GM19025 (cell line): ENCODE data around the gene TMEM207.

ENCODE experiments used
- ATAC-seq: cut with Tn5 transposase; IDR thresholded peaks from one replicate; pipeline ENCODE4 v1.9.1; 2021; ENCODE audit warnings: mild to moderate bottlenecking, low read depth, moderate library complexity; ENCODE audit not compliant: unreplicated experiment

TMEM207 gene

DNA sequence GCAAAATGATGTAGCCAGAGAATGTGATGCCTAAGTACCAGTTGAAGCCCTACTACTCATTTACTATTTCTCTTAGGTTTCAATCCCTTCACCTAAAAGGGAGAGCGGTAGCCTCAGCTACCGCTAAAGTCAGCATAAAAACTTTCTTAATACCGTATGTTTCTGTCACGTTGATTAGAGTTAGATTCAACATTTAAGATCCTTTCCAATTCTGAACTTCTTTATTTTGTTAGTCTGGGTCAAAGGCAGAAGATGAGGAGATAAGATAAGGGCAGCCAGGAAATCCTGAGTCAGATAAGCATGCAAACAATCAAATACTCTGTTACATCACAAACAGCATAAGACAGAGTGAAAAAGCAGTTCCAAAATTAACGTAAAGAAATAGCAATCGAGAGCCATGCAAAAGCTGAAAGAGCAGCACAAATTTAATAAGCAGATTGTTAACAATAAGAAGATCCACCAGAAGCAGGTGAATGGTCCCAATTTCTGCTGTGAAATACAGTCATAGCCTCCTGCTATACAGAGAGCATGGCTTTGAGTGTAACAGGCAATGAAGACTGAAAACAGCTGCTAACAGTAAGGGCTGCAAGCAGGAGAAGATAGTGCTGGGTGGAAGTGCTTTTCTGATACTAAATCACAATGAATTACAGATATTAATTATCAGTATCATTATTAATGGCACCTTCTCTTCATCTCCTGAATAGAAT, 3.0 kb downstream of the TMEM207 start:
- no peak for ATAC-seq

DNA sequence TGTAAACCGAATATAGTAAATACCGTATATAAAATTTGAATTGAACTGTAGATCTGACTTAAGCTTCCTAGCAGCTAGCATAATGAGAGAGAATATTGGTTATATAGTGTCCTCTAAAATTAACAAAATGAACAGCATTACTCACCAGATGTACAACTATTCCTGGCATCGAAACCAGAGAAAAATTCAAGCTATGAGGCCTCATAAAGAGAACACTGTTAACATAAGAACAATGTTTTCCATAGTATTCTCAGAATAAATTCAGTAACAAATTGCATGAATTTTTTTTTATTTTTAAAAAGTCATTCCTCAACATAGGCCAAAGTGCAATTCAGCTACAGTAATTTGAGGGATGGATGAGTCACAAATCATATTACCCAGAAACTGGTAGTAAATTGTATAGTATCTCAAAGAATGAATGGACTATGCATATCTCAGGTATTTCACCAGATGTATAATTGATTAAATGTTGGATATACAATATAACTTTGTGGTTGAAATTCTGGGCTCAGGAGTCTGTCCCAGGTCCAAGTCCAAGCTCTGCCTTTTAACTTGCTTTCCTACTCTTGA, 5.0 kb downstream of the TMEM207 start:
- ATAC-seq, result no peak

DNA sequence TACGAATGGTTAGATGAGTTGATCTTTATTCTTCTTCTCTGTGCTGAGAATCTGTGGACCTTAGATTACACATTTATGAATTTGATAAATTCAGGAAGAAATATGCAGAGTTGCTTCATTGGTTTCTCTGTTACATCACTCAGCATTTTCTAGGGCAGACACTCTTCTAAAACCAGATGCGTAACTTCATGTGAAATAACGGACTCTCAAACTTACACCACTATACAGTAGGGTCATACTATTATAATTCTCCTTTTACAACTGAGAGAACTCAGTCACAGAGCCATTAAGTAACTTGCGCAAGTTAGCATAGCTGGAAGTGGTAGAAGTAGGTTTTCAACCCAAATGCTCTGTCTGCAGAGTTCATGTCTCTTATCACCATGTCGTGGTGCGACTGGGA, 5.7 kb downstream of the TMEM207 start:
- no peak for ATAC-seq

DNA sequence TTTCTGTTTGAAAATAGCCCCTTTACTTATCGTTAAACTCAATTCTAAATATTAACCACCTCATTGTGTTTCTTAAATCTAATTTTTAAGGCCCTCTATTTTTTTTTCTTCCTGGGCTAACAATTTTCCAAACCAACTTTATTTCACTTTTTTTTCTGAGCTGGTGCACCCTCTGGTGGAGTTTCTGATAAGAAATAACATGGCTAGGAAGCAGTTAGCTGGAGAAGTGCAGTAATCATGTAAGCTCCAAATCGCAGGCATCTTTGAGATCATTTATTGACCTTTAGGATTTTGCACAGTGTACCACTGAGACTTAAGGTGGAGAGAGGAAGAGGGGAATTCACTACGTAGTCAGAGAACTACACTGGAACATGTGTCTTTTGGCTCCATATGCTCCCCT, 6.4 kb downstream of the TMEM207 start:
- ATAC-seq, result no peak

DNA sequence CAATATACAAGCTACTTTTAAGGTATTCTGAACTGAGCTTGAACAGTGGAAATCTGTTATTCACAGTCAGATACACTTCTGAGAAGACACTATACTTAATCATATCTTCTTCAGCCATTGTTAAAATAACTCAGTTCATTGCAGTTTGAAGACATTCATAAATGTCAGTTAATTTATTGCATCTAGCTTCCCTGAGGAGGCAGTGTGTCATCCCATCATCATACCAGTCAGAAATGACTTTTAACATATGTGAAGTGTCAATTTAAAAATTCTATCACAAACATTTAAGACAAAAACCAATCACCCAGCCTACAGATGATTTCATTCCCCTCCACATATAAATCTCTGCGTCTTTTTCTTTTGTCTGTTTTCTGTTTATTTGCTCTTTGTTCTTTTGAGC, 7.5 kb downstream of the TMEM207 start:
- no peak for ATAC-seq

DNA sequence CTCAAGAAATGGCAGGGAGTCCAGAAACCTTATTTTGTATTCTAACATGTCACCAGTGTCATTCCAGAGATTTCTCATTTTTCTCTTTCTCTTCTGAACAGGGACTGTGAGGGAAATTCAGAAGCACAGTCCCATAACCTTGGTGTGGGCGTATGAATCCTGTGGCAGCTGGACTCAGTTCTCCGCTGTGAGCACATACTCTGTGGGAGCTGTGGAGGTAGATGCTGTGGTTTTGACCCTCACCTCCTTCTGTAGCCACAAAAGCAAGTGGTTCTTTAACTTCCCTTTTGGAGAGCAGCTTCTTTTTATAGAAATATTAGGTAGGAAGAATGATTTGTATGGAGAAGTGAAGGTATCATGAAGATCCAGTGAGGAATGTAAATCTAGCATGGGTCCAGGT, 13.4 kb downstream of the TMEM207 start:
- no peak for ATAC-seq

DNA sequence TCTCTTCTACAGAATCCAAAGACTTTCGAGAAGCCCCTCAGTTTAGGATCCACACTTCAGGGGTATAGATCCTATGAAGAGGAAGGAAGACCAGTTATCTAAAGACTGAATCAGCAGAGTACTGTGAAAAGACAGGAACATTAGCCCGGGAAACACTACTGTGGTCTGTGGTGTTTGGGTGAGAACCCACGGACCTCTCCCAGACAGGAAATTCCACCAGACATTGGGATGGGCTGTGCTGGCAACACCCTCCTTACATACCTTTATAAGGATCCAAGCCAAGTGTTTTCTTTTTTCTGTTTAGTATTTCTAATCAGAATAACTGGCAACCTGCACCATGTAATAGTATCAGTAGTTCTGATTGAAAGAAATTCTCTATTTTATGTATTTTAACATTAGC, 14.1 kb downstream of the TMEM207 start:
- ATAC-seq, result no peak

DNA sequence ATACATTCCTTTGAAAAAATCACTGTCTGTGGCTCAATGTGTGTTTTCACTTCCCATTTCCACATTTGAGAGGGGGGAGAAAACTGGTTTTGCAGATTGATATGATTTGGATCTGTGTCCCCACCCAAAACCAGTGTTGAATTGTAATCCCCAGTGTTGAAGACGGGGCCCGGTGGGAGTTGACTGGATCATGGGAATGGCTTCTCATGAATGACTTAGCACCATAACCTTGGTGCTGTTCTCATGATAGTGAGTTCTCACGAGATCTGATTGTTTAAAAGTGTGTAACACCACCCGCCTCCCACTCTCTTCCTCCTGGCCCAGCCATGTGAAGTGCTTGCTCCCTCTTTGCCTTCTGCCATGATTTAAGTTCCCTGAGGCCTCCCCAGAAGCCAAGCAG, 16.1 kb downstream of the TMEM207 start:
- ATAC-seq, result no peak

DNA sequence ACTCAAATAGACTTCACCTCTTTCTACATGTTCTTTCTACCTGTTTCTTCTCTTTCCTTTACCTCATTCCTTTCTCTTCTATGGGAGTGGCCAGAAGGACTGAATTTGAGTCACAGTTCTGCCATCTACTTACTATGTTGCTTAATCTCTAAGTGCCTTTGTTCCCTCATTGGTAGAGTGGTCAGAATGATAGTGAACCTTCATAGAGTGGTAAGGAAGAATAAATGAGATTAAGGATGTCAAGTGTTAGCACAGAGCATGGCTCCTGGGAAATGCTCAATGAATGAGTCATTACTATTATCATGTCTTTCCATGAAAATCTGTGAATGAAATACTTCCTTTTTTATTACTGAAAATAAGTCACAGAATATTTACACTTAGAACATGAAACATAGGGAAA, 17.5 kb downstream of the TMEM207 start:
- ATAC-seq, result no peak

DNA sequence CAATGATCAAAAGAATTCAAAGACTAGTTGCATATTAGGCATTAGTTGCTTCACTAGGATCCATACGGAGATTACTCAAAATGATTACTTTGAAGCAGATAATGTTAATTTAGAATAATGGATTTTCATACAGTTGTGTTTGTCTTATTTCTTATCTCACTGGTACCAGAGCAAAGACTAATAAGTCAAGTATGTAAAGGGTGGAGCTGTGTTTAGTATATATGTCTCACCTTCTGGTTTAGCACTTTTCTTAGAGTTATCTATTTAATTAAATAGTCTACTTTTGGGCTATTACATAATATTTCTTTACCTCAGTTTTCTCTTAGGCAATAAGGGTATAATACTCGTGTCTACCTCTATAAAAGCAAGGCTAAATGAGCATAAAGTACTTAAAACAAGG, 18.8 kb downstream of the TMEM207 start:
- no peak for ATAC-seq

DNA sequence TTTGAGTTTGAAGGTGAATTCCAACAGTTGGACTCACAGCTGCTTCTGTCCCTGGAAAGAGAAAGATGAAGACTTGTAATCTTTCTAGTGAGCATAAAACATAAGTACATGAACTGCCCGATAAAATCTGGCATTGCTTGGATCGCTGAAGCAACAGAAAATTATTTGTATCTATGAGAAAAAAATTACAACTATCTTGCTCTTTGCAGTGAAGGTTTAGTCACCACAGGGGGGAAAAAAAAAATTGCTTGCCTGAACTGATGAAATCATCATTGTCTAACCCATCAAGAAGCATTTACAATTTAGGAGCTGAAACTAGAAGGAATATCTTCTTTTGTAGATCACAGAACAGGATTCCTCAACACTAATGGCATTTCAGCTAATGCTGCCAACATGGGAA, 20.0 kb downstream of the TMEM207 start:
- ATAC-seq, result no peak

DNA sequence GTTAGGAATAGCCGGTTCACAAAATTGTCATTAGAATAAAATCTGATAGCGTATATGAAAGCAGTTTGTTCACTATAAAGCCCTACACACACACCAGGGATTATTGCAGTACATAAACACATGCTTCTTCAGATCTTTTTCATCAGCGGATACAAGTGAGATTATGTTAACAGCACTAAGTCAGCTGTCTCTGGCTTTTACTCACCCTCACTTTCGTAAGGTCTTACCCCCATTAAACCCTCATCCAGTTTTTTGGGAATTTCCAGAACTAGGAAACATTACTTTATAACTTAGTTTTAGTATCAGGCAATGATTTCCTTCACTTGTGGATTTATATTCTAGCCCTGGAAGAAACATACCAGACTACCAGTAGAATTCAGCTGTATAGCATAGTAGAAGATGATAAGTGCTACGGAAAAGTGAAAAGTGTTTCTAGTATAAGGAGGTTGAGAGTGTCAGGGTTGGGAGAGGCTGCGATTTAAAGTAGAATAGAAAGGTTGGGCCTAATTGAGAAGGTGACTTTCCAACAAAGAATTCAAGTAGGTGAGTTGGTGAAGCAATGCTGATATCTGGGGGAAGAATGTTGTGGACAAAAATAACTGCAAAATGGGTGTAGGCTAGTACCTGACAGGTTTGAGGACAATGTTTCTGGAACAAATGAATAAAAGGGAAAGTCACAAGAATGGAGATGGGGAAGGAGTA, 22.7 kb downstream of the TMEM207 start:
- ATAC-seq, result no peak

DNA sequence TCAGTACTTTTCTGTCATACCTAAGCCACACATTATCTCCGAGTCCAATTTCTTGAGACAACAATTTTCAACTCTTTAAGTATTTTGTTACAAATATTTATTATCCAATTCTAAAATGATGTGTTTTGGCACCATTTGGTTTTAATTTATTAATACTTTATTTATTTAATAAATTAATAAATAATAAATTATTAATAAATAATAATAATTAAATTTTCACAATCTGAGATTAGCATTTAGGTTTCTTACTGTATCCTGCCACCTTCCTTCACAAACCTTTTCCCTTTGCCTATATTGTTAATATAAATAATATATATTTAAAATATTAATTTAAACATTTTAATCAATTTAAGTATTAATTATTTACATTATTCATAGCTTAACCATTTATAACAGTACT, 23.9 kb downstream of the TMEM207 start:
- no peak for ATAC-seq

DNA sequence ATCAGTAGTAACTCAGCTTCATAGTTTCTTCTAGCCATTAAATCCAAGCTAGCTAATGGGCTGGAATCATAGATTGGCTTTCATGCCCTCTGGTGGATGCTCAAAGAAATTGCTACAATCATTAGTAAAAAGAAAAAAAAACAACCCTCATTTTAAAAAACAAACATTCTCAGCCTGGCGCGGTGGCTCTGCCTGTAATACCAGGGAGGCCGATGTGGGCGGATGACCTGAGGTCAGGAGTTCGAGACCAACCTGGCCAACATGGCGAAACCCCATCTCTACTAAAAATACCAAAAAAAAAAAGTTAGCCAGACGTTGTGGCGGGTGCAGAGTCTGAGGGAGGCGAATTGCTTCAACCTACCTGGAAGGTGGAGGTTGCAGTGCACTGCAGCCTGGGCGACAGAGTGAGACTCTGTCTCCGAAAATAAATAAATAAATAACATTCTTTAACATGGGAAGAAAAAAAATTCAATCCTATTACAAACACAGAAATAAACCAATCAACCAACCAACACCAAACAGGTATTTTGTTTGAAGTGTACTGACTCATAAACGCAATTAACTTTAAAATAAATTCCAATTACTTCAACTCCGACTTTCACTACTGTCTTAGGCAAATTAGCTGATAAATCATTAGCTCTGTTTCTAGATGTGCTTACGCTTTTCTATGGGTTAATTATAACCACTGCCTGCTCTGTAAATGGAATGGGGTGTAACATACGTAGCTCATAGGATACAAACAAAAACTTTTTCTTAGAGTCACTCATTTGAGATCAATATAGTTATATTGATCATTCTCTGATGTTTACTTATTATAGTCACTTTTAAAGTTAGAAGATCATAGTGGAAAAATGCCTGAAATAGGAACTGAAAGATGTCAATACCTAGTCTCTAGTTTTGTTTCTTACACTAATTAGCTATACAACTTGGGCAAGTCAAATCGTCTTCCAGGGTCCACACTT, 24.9 kb downstream of the TMEM207 start:
- peak; percentile 57 for ATAC-seq

DNA sequence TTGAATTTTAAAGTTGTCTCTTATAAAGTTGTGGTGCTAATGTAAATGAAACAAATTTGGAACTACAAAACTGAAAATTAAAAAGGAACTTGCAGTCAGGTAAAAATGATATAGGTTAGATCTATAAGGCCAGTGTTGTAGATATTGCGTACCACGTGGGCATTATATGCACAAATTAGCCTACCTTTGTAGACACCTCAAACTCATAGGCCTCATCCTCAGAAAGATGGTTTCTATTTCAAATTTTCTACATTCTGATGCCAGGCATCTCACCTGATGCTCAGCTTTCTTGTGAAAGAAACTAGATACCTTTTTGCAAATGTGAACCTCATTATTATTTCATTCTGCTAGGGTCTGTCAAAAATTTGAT, 25.6 kb downstream of the TMEM207 start:
- ATAC-seq, result no peak

DNA sequence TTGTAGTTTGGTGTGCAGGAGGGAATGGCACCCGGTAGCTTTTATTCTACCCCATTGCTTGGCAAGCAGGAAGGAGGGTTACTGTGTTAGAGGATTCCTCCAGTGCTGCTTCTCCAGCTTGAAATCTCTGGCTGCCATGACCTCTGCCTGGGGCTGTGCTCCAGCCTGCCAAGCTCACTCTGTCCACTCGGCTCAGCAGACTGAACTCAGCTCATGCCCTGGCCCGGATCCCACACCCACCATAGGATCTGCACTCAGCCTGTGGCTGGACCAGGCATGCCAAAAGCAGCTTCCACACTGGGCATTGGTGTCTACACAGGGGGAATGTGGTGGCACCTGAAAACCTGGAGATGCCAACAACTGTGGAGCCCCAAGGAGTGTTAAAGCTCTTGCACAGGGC, 35.4 kb downstream of the TMEM207 start:
- no peak for ATAC-seq

DNA sequence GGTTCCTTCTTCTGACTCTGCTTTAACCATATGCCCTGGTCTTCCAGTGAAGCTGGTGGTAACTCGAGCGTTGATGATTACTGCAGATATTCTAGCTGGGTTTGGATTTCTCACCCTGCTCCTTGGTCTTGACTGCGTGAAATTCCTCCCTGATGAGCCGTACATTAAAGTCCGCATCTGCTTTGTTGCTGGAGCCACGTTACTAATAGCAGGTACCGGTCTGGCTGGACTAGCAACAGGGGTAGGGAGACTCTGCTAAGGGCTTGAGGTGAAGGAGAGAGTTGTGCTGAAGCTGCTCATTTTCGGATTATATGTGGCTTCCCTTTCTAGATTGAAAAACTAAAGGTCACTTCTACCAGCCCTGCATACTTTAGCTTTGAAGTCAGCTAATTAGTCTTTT, 45.0 kb downstream of the TMEM207 start:
- no peak for ATAC-seq

DNA sequence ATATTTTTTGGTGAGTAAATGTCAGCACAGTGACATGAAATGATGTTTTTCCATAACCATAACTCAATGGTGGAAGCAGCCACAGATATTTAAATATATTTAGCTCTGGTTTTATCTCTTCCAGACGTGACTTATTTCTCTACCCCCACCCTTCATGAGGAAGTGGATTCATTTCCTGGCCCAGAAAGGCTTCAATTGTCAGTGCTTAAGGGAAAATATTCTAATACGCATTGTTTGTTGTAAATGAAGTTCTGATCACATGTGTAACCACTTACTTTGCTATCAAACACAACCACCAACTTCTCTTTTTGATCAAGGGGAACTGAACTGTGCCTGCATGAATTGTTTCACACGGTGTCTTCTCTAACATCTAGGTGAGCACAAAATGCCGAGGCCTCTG, 47.7 kb downstream of the TMEM207 start:
- no peak for ATAC-seq

DNA sequence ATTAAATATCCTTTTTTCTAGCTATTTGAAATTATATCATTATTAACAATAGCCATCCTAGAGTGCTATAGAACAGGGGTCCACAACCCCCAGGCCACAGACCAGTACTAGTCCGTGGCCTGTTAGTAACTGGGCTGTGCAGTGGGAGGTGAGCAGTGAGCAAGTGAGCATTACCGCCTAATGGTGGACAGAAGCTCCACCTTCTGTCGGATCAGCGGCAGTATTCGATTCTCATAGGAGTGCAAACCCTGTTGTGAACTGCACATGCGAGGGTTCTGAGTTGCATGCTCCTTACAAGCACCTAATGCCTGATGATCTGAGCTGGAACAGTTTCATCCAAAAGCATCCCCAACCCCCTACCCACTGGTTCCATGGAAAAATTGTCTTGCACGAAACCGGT, 50.0 kb downstream of the TMEM207 start:
- ATAC-seq, result no peak

DNA sequence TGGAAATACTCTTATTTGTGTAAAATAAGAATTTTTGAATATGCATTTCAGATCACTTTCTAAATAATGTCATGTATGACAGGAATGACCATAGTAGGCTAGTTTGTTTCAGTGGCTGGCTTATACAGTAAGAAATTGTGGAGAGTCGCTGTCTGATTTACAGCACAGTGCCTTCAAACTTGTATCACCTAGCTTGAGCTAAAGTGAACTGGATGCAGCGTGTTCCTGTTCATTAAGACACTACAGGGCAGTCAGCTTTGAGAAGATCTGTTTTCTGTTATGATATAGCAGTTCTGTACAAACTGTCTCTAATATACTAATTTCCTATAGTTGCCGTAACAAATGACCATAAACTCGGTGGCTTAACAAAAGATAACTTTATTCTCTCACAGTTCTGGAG, 51.8 kb downstream of the TMEM207 start:
- ATAC-seq, result no peak

DNA sequence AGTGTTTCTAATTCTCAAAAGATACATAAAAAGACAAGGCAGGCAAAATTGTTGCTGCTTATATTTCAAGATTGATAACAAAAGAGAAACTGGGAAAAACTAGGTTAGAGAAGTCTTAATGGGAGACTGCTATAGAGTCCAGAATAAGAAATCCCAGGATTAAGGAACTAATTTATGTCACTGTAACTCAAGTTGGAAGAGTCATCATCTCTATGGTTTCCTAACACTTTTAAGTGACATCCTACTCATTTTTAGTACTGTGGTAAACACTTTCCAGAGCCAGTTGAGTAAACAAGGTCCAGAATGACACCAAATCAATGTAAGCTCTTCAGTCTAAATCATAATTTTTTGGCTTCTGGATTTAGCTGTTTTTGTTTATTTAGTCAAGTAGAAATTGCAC, 53.7 kb downstream of the TMEM207 start:
- no peak for ATAC-seq
